Measurements from ENCODE around the gene FCHSD2. TPM values are rescaled to one million over a fixed set of nuclear protein-coding genes. Genes with fewer than 3 reads are reported as not detected.
A peak's percentile ranks its signal among the peaks of the same experiment; 100 is the strongest.

FCHSD2 gene
- total RNA-seq, 1 donor from 2014 or later: 69.5 TPM

- Mint-ChIP-seq H3K4me1 (ENCODE audit: low read depth) (peaks cover 10% of the 10 kb centered on the region), H3K27me3 (ENCODE audit: low read depth) (no peaks in the 10 kb centered on the region), H3K36me3 (ENCODE audit: low read depth) (no peaks in the 10 kb centered on the region), H3K27ac (ENCODE audit: unreplicated experiment) (peak overlapping the region; percentile 75), H3K9me3 (ENCODE audit: low read depth) (no peaks in the 10 kb centered on the region), H3K4me3 (ENCODE audit: unreplicated experiment) (no peak overlapping the region)
- TF ChIP-seq, protein P1, sequence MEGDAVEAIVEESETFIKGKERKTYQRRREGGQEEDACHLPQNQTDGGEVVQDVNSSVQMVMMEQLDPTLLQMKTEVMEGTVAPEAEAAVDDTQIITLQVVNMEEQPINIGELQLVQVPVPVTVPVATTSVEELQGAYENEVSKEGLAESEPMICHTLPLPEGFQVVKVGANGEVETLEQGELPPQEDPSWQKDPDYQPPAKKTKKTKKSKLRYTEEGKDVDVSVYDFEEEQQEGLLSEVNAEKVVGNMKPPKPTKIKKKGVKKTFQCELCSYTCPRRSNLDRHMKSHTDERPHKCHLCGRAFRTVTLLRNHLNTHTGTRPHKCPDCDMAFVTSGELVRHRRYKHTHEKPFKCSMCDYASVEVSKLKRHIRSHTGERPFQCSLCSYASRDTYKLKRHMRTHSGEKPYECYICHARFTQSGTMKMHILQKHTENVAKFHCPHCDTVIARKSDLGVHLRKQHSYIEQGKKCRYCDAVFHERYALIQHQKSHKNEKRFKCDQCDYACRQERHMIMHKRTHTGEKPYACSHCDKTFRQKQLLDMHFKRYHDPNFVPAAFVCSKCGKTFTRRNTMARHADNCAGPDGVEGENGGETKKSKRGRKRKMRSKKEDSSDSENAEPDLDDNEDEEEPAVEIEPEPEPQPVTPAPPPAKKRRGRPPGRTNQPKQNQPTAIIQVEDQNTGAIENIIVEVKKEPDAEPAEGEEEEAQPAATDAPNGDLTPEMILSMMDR (IDR thresholded peaks at IDR 0.05): no peak
- DNase-seq (ENCODE audit: low spot score): no peak
Measured at GRCh38 chr11:72824811-72825505, 317.2 kb downstream of the FCHSD2 start.

DNA sequence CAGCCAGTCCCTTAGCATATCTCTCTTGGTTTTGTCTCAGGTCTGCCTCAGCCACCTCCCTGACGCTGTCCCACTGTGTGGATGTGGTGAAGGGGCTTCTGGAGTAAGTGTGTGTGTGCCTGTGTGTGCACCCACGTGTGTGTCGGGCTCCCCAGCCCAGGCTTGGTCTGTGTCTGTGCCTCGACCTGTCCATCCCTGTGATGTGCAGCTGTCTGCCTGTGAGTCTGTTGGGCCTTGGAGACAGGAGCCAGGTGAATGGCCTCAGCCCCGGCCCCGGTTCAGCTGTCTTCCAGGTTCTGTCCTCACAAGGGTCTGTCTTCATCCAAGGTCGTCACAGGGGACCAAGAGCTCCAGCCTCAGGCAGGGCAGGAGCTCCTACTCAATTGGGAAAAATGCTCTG, 318.1 kb downstream of the FCHSD2 start:
- no peak for DNase-seq (ENCODE audit: low spot score)
- Mint-ChIP-seq H3K27me3 (ENCODE audit: low read depth) (no peaks in the 10 kb centered on the region), H3K4me1 (ENCODE audit: low read depth) (peaks cover 10% of the 10 kb centered on the region), H3K36me3 (ENCODE audit: low read depth) (peaks cover 1% of the 10 kb centered on the region), H3K27ac (ENCODE audit: unreplicated experiment) (peak overlapping the region; percentile 77), H3K4me3 (ENCODE audit: unreplicated experiment) (no peak overlapping the region), H3K9me3 (ENCODE audit: low read depth) (no peaks in the 10 kb centered on the region)
- TF ChIP-seq, protein P1 (IDR thresholded peaks at IDR 0.05): no peak

DNA sequence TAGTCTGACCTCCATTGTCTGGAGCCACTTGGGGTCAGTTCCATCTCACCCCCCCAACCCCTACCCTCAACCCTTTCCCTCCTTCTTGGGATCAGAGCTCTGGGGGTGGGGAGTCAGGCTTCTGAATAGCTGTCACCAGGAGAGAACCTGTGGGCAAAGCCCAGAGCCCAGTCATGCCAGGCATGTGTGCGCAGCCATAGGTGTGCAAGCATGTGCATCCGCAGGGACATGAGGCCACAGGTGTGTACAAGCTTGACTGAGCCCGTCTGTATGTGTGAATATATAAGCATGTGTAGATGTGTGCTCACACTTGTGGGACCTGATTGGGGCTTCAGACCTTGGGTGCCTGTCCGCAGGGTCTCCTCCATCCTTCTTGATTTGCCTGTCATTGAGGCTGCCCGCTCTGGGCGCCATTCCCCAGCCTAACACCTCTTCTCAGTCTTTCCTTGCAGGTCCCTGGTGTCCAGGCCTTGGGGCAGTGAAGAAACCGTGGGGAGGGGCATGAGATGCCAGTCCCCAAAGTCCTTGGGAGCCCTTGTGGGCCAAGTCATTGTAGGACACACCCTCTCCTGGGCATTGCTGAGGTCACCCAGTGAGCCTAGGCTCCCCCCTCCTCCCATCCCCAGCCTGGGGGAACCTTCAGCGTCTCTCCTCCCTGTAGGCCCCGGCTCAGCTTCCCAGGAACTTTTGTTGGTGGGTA, 318.9 kb downstream of the FCHSD2 start:
- TF ChIP-seq, protein P1 (IDR thresholded peaks at IDR 0.05): no peak
- H3K36me3 Mint-ChIP-seq (ENCODE audit: low read depth): peaks cover 4% of the 10 kb centered on the region
- DNase-seq (ENCODE audit: low spot score): no peak
- no peak overlapping the region for H3K27ac Mint-ChIP-seq (ENCODE audit: unreplicated experiment)
- peaks cover 10% of the 10 kb centered on the region for H3K4me1 Mint-ChIP-seq (ENCODE audit: low read depth)
- H3K27me3 Mint-ChIP-seq (ENCODE audit: low read depth): no peaks in the 10 kb centered on the region
- no peaks in the 10 kb centered on the region for H3K9me3 Mint-ChIP-seq (ENCODE audit: low read depth)
- H3K4me3 Mint-ChIP-seq (ENCODE audit: unreplicated experiment): no peak overlapping the region

DNA sequence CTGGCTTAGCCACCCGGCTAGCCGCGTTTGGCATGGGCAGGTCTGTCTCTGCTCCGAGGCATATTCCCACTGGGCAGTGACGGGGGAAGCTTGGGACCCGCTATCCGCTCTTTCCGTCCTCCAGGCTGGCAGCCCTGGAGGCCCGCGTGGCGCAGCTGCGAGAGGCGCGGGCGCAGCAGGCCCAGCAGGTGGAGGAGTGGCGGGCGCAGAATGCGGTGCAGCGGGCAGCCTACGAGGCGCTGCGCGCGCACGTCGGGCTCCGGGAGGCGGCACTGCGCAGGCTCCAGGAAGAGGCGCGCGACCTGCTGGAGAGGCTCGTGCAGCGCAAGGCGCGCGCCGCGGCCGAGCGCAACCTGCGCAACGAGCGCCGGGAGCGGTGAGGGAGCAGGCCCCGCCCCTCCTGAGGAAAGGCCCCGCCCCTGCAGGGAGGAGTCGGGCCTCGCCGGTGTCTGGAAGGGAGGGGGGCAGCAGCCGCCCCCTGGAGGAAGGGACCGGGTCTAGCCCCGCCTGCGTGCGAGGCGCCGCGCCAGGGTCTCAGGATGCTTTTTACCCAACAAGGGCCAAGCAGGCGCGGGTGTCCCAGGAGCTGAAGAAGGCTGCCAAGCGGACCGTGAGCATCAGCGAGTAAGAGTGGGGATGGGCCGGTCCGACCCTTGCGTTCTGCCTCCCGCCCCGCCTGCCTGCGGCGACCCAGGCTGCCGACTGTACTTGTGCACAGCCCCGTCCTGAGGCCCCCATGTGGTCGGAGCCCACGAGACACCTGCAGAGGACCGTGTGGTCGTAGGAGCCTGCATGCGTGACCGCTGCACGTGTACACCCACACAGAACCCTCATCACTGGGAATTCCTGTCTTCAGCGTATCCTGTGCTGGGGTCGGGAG, 320.0 kb downstream of the FCHSD2 start:
- peak overlapping the region; percentile 64 for H3K4me3 Mint-ChIP-seq (ENCODE audit: unreplicated experiment)
- no peaks in the 10 kb centered on the region for H3K27me3 Mint-ChIP-seq (ENCODE audit: low read depth)
- peaks cover 10% of the 10 kb centered on the region for H3K4me1 Mint-ChIP-seq (ENCODE audit: low read depth)
- TF ChIP-seq, protein P1 (IDR thresholded peaks at IDR 0.05): peak; percentile 57
- H3K9me3 Mint-ChIP-seq (ENCODE audit: low read depth): no peaks in the 10 kb centered on the region
- peak overlapping the region; percentile 78 for H3K27ac Mint-ChIP-seq (ENCODE audit: unreplicated experiment)
- peaks cover 9% of the 10 kb centered on the region for H3K36me3 Mint-ChIP-seq (ENCODE audit: low read depth)
- peak; percentile 95 for DNase-seq (ENCODE audit: low spot score)
